ENCODE data around the gene KRTCAP3.

GRCh38 chr2:27408601-27409320 is 33.4 kb upstream of the KRTCAP3 start:
- TF ChIP-seq CTCF (IDR thresholded peaks at IDR 0.05) (no peak), POLR2A (IDR thresholded peaks at IDR 0.05) (no peak)

Measured in heart left ventricle (tissue), 13 donors.